Activated CD4-positive, alpha-beta memory T cell treated with anti-CD3 and anti-CD28 coated beads, Interleukin-2, amount 10 ng/mL, durations not matched to agents 7 days and 5 days (primary cell): ENCODE results near the gene GRIP2. TPM values are rescaled to one million over a fixed set of nuclear protein-coding genes. Genes with fewer than 3 reads are reported as not detected.

Experiments
- CTCF ChIA-PET: fragments of 350-600 bp; sonication (Branson Sonifier 250); formaldehyde crosslinking; loops from one replicate; lab custom pipeline; 2021; ENCODE audit warnings: antibody characterized with exemption, inconsistent platforms; lab: Charles Lee
- POLR2A ChIA-PET: fragments of 350-600 bp; sonication (Branson Sonifier 250); formaldehyde crosslinking; loops from one replicate; lab custom pipeline; 2021; ENCODE audit warnings: antibody characterized with exemption; lab: Charles Lee
- DNase-seq: peaks from one replicate; pipeline ENCODE4 v3.0.0-alpha.2; 2020
- H3K27ac Mint-ChIP-seq: one replicate; pipeline ENCODE4 v1.8.0; 2021; ENCODE audit warnings: mild to moderate bottlenecking, mixed read lengths
- H3K27me3 Mint-ChIP-seq: one replicate; pipeline ENCODE4 v1.8.0; 2021; ENCODE audit warnings: mixed read lengths
- H3K36me3 Mint-ChIP-seq: one replicate; pipeline ENCODE4 v1.8.0; 2021; ENCODE audit warnings: low read depth, mixed read lengths
- H3K4me1 Mint-ChIP-seq: one replicate; pipeline ENCODE4 v1.8.0; 2021; ENCODE audit warnings: mixed read lengths
- H3K4me3 Mint-ChIP-seq: one replicate; pipeline ENCODE4 v1.8.0; 2021; ENCODE audit warnings: mild to moderate bottlenecking, mixed read lengths
- H3K9me3 Mint-ChIP-seq: one replicate; pipeline ENCODE4 v1.8.0; 2021; ENCODE audit warnings: mixed read lengths
- total RNA-seq, 2 experiments: library from RNA; stranded (reverse); gene quantifications; one replicate each; pipeline ENCODE4 v1.2.3, GENCODE V29; 2021

Gene GRIP2
- total RNA-seq, 2 experiments from 2014 or later = 0.08 to 0.35 TPM

- Mint-ChIP-seq H3K9me3 (no peaks in the 10 kb centered on the region), H3K27me3 (peaks cover 3% of the 10 kb centered on the region)
These were observed 29.4 kb upstream of the GRIP2 start for GRCh38 chr3:14569474-14570000.

GRCh38 chr3:14568269-14568668 lies 28.1 kb upstream of the GRIP2 start:
- Mint-ChIP-seq H3K4me1 (peaks cover 10% of the 10 kb centered on the region), H3K27me3 (peaks cover 6% of the 10 kb centered on the region), H3K9me3 (no peaks in the 10 kb centered on the region), H3K36me3 (no peaks in the 10 kb centered on the region), H3K27ac (no peak overlapping the region), H3K4me3 (no peak overlapping the region)
- ChIA-PET POLR2A (no interaction called here), CTCF (no interaction called here)
- no peak for DNase-seq

More at GRCh38 chr3:14569474-14570000, 29.4 kb upstream of the GRIP2 start:
- ChIA-PET POLR2A (no interaction called here), CTCF (no interaction called here)
- no peaks in the 10 kb centered on the region for H3K36me3 Mint-ChIP-seq
- H3K27ac Mint-ChIP-seq = no peak overlapping the region
- H3K4me3 Mint-ChIP-seq = no peak overlapping the region
- peaks cover 10% of the 10 kb centered on the region for H3K4me1 Mint-ChIP-seq
- DNase-seq = no peak

DNA sequence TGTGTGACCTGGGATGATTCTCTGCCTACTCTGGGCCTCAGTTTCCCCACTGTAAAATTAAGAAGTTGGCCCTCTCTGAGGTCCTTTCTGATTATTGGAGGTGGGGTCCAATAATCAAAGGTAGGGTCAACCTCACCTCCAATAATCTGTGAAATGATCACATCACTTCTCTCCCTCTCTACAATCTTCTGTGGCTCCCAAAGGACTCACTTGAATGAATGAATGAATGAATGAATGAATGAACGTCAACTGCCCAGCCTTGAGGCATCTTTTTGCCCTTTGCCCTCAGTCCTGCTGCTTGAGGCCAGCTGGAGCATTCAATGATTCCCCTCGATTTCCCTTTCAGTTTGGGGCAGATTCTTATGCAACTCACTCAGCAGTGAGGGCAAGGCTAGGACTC lies 26.7 kb upstream of the GRIP2 start:
- CTCF ChIA-PET = no interaction called here
- H3K27me3 Mint-ChIP-seq = peaks cover 15% of the 10 kb centered on the region
- no peaks in the 10 kb centered on the region for H3K36me3 Mint-ChIP-seq
- no peak for DNase-seq
- no peak overlapping the region for H3K4me3 Mint-ChIP-seq
- H3K4me1 Mint-ChIP-seq = peaks cover 10% of the 10 kb centered on the region
- POLR2A ChIA-PET = no interaction called here
- H3K27ac Mint-ChIP-seq = no peak overlapping the region
- no peaks in the 10 kb centered on the region for H3K9me3 Mint-ChIP-seq

- Mint-ChIP-seq H3K27ac (no peak overlapping the region), H3K4me1 (peaks cover 10% of the 10 kb centered on the region), H3K9me3 (no peaks in the 10 kb centered on the region), H3K36me3 (no peaks in the 10 kb centered on the region), H3K4me3 (no peak overlapping the region), H3K27me3 (peaks cover 21% of the 10 kb centered on the region)
- DNase-seq = peak; percentile 18
- CTCF ChIA-PET = no interaction called here
- POLR2A ChIA-PET = no interaction called here
These were observed 25.9 kb upstream of the GRIP2 start for GRCh38 chr3:14565868-14566588.

- Mint-ChIP-seq H3K27ac (no peak overlapping the region), H3K9me3 (no peaks in the 10 kb centered on the region), H3K36me3 (no peaks in the 10 kb centered on the region), H3K4me3 (no peak overlapping the region), H3K27me3 (peaks cover 21% of the 10 kb centered on the region), H3K4me1 (peaks cover 6% of the 10 kb centered on the region)
- DNase-seq = no peak
- CTCF ChIA-PET = no interaction called here
- POLR2A ChIA-PET = no interaction called here
These were observed 24.6 kb upstream of the GRIP2 start for GRCh38 chr3:14564741-14565140.

DNA sequence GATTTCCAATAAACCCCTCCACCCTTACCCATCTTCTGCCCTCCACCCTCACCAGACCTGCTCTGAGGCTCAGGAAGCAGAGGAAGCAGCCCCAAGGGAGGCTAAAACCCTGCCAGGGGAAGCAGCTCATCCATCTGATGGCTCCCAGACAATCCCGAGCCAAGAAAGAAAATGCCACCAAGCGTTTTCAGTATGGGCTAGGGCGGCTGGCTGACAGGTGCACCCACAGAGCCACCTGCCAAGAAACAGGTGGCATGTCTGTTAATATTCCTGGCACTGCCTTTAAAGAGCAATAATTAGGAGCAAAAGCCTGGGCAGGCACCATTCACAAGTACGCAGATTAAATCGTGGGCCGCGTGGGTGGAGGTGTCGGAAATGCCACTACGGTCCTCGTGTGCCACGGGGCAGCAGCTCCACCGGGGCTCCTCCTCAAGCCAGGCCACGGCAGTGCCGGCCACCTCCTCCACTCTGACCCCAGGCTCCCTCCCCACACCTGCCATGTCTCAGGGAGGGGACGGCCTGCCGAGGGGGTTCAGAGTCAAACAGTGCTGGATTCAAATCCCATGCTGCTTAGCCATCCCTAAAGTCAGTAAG lies 23.9 kb upstream of the GRIP2 start:
- POLR2A ChIA-PET = no interaction called here
- CTCF ChIA-PET = no interaction called here
- H3K27me3 Mint-ChIP-seq = peaks cover 22% of the 10 kb centered on the region

GRCh38 chr3:14562121-14562890 lies 22.2 kb upstream of the GRIP2 start:
- DNase-seq = no peak
- Mint-ChIP-seq H3K4me3 (no peak overlapping the region), H3K36me3 (no peaks in the 10 kb centered on the region), H3K4me1 (peaks cover 5% of the 10 kb centered on the region), H3K27ac (no peak overlapping the region), H3K27me3 (peaks cover 23% of the 10 kb centered on the region), H3K9me3 (no peaks in the 10 kb centered on the region)
- ChIA-PET CTCF (no interaction called here), POLR2A (no interaction called here)

More for the DNA sequence above, 23.9 kb upstream of the GRIP2 start:
- H3K36me3 Mint-ChIP-seq = no peaks in the 10 kb centered on the region
- H3K4me3 Mint-ChIP-seq = no peak overlapping the region
- H3K9me3 Mint-ChIP-seq = no peaks in the 10 kb centered on the region
- H3K27ac Mint-ChIP-seq = no peak overlapping the region
- DNase-seq = no peak
- H3K4me1 Mint-ChIP-seq = peaks cover 5% of the 10 kb centered on the region

DNA sequence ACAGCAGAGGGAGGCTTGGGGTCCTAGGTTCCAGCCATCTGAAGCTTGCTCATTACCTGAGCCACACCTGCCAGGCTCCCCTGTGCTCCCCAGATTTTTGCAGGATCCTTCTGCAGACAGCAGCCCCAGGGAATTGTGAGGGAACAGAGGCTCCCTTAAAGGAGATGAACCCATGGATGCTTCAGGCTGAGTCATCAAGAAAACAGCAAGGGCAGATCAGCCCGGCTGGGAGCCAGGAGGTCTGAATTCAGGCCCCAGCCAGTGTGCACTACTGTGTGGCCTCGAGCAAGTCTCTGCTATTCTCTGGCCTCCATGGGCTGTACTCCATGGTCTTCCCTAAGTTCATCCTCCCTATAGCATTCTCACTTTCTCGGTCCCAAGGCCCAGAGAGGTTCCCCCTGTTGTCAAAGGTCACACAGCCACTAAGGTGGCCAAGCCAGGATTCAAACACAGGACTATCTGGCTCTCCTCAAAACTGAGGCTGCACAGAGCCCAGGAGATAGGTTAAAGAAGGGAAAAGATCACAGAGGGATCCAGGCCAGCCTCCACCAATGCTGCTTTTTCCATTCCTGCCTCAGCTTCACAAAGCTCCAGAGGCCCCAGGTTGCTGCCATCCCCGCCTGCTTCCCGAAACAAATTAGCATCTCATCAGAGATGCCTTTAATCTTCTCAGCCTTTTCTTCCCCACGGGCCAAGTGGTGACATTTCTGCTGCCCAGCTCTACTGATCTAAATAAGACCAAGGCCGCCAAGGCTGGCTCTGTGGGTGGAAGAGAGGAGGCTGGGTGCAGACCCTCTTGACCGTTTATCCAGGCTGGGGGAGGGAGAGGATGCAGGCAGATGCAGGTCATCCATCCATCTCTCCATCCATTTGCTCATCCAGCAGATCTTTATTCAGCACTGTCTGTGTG lies 21.2 kb upstream of the GRIP2 start:
- ChIA-PET POLR2A (no interaction called here), CTCF (no interaction called here)
- no peak overlapping the region for H3K27ac Mint-ChIP-seq
- DNase-seq = no peak
- H3K4me3 Mint-ChIP-seq = no peak overlapping the region
- peaks cover 5% of the 10 kb centered on the region for H3K4me1 Mint-ChIP-seq
- H3K27me3 Mint-ChIP-seq = peaks cover 29% of the 10 kb centered on the region
- no peaks in the 10 kb centered on the region for H3K9me3 Mint-ChIP-seq
- H3K36me3 Mint-ChIP-seq = no peaks in the 10 kb centered on the region

GRCh38 chr3:14560110-14560509 lies 20.0 kb upstream of the GRIP2 start:
- no peaks in the 10 kb centered on the region for H3K9me3 Mint-ChIP-seq

DNA sequence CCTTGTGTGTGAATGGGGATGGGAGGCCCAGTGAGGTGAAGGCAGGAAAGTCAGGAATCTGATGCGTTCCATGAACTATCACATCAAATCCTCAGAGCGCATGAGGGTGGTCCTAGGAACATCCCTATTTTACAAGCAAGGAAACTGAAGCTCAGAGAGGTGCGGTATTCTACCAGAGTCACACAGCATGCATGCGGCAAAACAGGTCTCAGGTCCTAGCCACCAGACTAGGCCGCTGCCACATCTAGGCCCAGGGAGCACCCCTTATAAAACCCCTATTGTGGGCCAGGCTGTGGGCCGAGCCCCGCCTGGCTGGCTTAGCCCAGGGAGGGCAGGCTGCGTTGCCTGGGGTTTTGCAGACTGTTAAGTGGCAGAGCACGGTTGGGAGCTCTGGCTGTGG lies 17.9 kb upstream of the GRIP2 start:
- Mint-ChIP-seq H3K4me3 (no peak overlapping the region), H3K27ac (no peak overlapping the region), H3K4me1 (peaks cover 2% of the 10 kb centered on the region), H3K27me3 (peaks cover 42% of the 10 kb centered on the region), H3K9me3 (no peaks in the 10 kb centered on the region), H3K36me3 (no peaks in the 10 kb centered on the region)
- POLR2A ChIA-PET = no interaction called here
- no peak for DNase-seq
- CTCF ChIA-PET = no interaction called here

More at GRCh38 chr3:14560110-14560509, 20.0 kb upstream of the GRIP2 start:
- H3K36me3 Mint-ChIP-seq = no peaks in the 10 kb centered on the region
- H3K27me3 Mint-ChIP-seq = peaks cover 38% of the 10 kb centered on the region
- H3K27ac Mint-ChIP-seq = no peak overlapping the region
- no peak overlapping the region for H3K4me3 Mint-ChIP-seq
- ChIA-PET CTCF (no interaction called here), POLR2A (no interaction called here)
- DNase-seq = no peak
- H3K4me1 Mint-ChIP-seq = peaks cover 2% of the 10 kb centered on the region

- Mint-ChIP-seq H3K4me1 (peaks cover 2% of the 10 kb centered on the region), H3K27me3 (peaks cover 33% of the 10 kb centered on the region), H3K4me3 (no peak overlapping the region), H3K27ac (no peak overlapping the region), H3K9me3 (no peaks in the 10 kb centered on the region), H3K36me3 (no peaks in the 10 kb centered on the region)
- ChIA-PET CTCF (no interaction called here), POLR2A (no interaction called here)
- DNase-seq = no peak
These were observed 15.7 kb upstream of the GRIP2 start for GRCh38 chr3:14555835-14556234.

- H3K27me3 Mint-ChIP-seq = peaks cover 31% of the 10 kb centered on the region
- H3K36me3 Mint-ChIP-seq = no peaks in the 10 kb centered on the region
- no peak for DNase-seq
- ChIA-PET CTCF (no interaction called here), POLR2A (no interaction called here)
- no peak overlapping the region for H3K27ac Mint-ChIP-seq
- H3K4me3 Mint-ChIP-seq = no peak overlapping the region
- H3K9me3 Mint-ChIP-seq = no peaks in the 10 kb centered on the region
- H3K4me1 Mint-ChIP-seq = peaks cover 2% of the 10 kb centered on the region
These were observed 14.6 kb upstream of the GRIP2 start for GRCh38 chr3:14554715-14555114.
